ENCODE measurements around the gene SRCIN1.

Gene SRCIN1

GRCh38 chr17:38563362-38564253, 42.1 kb downstream of the SRCIN1 start:
- DNase-seq (ENCODE audit: low spot score) = no peak
- FAIRE-seq = no peak

GRCh38 chr17:38562903-38563302, 42.8 kb downstream of the SRCIN1 start:
- FAIRE-seq (no peak), DNase-seq (ENCODE audit: low spot score) (no peak)

GRCh38 chr17:38562215-38562569, 43.6 kb downstream of the SRCIN1 start:
- DNase-seq (ENCODE audit: low spot score) (no peak), FAIRE-seq (no peak)

GRCh38 chr17:38561416-38562214, 44.1 kb downstream of the SRCIN1 start:
- FAIRE-seq (no peak), DNase-seq (ENCODE audit: low spot score) (no peak)

- FAIRE-seq (no peak), DNase-seq (ENCODE audit: low spot score) (no peak)
These were observed 45.0 kb downstream of the SRCIN1 start for GRCh38 chr17:38560503-38561318.

GRCh38 chr17:38559880-38560230, 45.9 kb downstream of the SRCIN1 start:
- DNase-seq (ENCODE audit: low spot score) (no peak), FAIRE-seq (no peak)

GRCh38 chr17:38559051-38559879, 46.5 kb downstream of the SRCIN1 start:
- DNase-seq (ENCODE audit: low spot score) (peak; percentile 94), FAIRE-seq (no peak)

- DNase-seq (ENCODE audit: low spot score) (no peak), FAIRE-seq (no peak)
These were observed 47.1 kb downstream of the SRCIN1 start for GRCh38 chr17:38558728-38559050.

GRCh38 chr17:38557836-38558727, 47.7 kb downstream of the SRCIN1 start:
- peak; percentile 98 for DNase-seq (ENCODE audit: low spot score)
- no peak for FAIRE-seq

GRCh38 chr17:38557396-38557795, 48.4 kb downstream of the SRCIN1 start:
- FAIRE-seq (no peak), DNase-seq (ENCODE audit: low spot score) (no peak)

- DNase-seq (ENCODE audit: low spot score) (no peak), FAIRE-seq (no peak)
These were observed 49.5 kb downstream of the SRCIN1 start for GRCh38 chr17:38556239-38556638.

- no peak for FAIRE-seq
- no peak for DNase-seq (ENCODE audit: low spot score)
These were observed 51.1 kb downstream of the SRCIN1 start for GRCh38 chr17:38554430-38555350.

GRCh38 chr17:38552343-38552742, 53.4 kb downstream of the SRCIN1 start:
- no peak for FAIRE-seq
- DNase-seq (ENCODE audit: low spot score) = no peak

GRCh38 chr17:38551121-38551520, 54.6 kb downstream of the SRCIN1 start:
- FAIRE-seq (no peak), DNase-seq (ENCODE audit: low spot score) (no peak)

GRCh38 chr17:38550661-38551060, 55.1 kb downstream of the SRCIN1 start:
- no peak for FAIRE-seq
- DNase-seq (ENCODE audit: low spot score) = no peak

GRCh38 chr17:38549285-38549684, 56.5 kb downstream of the SRCIN1 start:
- FAIRE-seq (no peak), DNase-seq (ENCODE audit: low spot score) (no peak)

GRCh38 chr17:38547444-38547843, 58.3 kb downstream of the SRCIN1 start:
- no peak for FAIRE-seq

GRCh38 chr17:38546396-38546795, 59.4 kb downstream of the SRCIN1 start:
- no peak for DNase-seq (ENCODE audit: low spot score)
- no peak for FAIRE-seq

More at GRCh38 chr17:38547444-38547843, 58.3 kb downstream of the SRCIN1 start:
- DNase-seq (ENCODE audit: low spot score) = no peak
